ENCODE results near the gene NCF4.

The NCF4 gene

GRCh38 chr22:36864454-36865215 lies 3.8 kb downstream of the NCF4 start:
- DNase-seq (ENCODE audit: low read depth), result no peak

- no peak for DNase-seq (ENCODE audit: low read depth)
These were observed 4.5 kb downstream of the NCF4 start for GRCh38 chr22:36865346-36865745.

- no peak for DNase-seq (ENCODE audit: low read depth)
These were observed 6.9 kb downstream of the NCF4 start for GRCh38 chr22:36867695-36868094.

DNA sequence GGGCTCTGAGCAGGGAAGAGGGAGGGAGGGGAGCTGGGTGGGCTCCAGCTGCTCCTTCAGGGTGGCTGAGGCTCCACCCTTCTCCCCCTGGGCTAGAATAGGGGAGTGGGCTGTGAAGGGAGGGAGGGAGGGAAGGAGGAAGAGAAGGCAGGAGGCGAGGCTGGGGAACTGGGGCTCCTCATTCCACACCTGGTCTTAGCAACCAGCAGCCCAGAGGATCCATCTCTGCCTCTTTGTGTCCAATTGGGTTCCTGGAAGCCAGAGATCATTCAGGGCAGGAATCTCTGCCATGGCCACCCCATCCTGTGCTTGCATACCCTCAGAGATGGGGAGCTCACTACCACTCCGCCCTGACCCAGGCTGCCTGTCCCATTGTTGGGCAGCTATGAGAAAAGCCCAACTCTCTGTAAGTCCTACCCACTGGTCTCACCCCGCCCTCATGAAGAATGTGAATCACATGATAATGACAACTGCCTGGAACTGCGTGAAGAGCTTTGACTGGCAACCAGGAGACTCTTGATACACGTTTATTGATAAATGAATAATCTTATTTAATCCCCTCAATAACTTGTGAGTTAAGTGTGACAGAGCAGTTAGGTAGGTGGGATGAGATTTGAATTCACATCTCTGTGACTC lies 7.9 kb downstream of the NCF4 start:
- DNase-seq (ENCODE audit: low read depth), result no peak

GRCh38 chr22:36870250-36870649 lies 9.4 kb downstream of the NCF4 start:
- DNase-seq (ENCODE audit: low read depth), result no peak

- DNase-seq (ENCODE audit: low read depth), result no peak
These were observed 10.9 kb downstream of the NCF4 start for GRCh38 chr22:36871669-36872081.

GRCh38 chr22:36872084-36872483 lies 11.3 kb downstream of the NCF4 start:
- no peak for DNase-seq (ENCODE audit: low read depth)

- DNase-seq (ENCODE audit: low read depth), result no peak
These were observed 12.2 kb downstream of the NCF4 start for GRCh38 chr22:36872866-36873498.

DNA sequence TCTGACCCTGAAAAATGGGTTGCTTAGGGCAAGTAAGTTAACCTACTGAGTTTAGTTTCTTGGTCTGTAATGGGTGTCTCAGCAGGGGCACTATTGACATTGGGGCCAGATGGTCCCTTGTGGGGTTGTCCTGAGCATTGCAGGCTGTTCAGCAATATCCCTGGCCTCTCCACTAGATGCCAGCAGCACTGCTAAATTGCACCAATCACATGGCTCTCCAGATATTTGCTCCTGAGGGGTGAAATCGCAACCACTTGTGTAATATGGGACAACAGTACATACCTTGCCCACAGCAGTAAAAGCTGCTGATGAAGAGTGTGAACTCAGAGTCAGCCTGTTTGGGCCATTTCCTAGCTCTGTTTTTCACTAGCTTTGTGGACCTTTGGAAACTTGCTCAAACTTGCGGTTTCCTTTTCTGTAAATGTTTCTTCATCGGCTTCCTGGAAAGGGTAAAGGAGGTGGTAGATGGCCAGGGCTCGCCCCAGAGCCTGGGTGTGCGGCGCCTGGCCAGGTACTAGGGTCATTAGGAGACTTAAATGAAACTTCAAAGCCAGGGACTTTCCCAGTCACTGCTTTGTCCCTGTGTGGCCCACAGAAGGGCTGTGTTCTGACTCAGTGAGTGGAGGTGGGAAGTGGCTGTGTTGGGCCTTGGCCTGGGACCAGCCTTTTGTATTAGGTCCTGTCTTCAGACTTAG lies 13.0 kb downstream of the NCF4 start:
- no peak for DNase-seq (ENCODE audit: low read depth)

GRCh38 chr22:36874309-36874696 lies 13.5 kb downstream of the NCF4 start:
- DNase-seq (ENCODE audit: low read depth), result no peak

GRCh38 chr22:36874736-36875135 lies 13.9 kb downstream of the NCF4 start:
- DNase-seq (ENCODE audit: low read depth), result no peak

GRCh38 chr22:36875741-36876140 lies 14.9 kb downstream of the NCF4 start:
- DNase-seq (ENCODE audit: low read depth), result no peak

DNA sequence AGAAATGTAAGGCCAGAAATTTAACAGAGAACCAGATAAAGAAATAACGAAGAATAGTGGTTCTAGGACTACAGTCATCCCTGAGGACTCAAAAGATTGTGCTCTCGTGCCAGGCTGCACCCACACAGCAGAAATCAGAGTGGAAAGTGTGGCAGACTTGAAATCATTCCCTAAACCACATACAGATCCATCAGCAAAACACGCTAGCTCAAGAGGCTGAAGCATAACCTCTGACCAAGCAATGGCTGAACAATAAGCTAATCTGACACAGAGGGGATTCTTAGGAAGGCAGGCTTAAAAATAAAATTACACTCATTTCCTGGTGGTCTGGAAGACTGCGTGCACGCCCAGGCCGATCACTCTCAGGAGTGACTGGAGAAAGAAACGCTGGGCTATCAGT lies 19.0 kb downstream of the NCF4 start:
- DNase-seq (ENCODE audit: low read depth), result no peak

- no peak for DNase-seq (ENCODE audit: low read depth)
These were observed 20.9 kb downstream of the NCF4 start for GRCh38 chr22:36881504-36882245.

- DNase-seq (ENCODE audit: low read depth), result no peak
These were observed 23.7 kb downstream of the NCF4 start for GRCh38 chr22:36884349-36885158.

- no peak for DNase-seq (ENCODE audit: low read depth)
These were observed 24.7 kb downstream of the NCF4 start for GRCh38 chr22:36885474-36885873.

DNA sequence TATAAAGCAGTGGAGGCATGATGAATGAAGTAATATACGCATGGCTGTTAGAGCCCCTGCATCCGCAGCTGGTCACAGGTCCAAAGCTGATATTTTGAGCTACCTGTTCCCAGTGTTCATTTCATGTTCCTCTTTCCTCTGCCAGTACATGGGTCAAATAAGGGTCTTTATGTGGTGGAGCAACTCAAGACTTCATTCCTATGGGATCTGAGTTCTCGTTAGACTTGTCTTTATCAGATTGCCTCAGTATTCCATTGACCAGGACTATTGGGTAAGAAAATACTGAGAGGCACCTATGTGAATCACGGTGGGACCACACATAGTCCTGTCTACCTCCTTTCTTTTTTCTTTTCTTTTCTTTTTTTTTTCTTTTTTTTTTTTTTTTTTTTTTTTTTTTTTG lies 25.2 kb downstream of the NCF4 start:
- no peak for DNase-seq (ENCODE audit: low read depth)

- no peak for DNase-seq (ENCODE audit: low read depth)
These were observed 26.4 kb downstream of the NCF4 start for GRCh38 chr22:36887162-36887561.

GRCh38 chr22:36891646-36892045 lies 30.8 kb downstream of the NCF4 start:
- no peak for DNase-seq (ENCODE audit: low read depth)

DNA sequence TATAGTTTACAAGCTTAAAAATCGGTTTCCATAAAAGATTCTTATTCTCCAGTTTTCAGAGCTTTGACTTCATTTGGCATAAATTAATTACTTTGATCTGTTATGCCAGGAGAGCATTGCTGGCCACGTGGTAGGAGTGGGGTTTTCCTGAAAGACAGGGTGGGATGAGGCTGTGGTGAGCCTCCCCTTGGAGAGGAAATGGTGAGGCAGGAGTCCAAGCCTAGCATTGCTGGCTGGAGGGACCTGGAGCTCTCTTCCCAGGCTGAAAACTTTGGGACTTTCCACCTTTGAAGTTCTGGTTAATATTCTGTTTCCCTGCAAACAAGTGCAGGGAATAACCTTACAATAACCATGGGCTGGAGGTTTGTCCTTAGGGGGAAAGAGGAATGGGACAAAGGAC lies 31.5 kb downstream of the NCF4 start:
- DNase-seq (ENCODE audit: low read depth), result no peak

DNA sequence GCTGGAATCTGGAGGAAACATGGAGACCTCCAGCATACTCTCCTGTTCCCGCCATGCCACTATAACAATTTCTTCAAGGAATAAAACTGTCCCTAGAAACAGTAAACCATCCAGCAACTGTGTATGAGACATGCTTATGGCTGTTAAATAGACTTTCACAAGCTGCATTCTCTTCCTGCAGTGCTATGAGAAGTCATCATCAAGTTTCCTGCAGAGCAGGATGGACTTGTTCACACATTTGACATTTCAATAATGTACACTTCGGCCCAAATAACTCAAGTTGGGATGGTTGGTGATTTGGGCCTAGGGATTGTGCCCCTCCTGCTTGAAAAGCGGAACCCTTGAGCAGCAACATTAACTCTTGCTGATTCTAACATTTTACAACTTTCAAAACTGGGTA lies 32.5 kb downstream of the NCF4 start:
- DNase-seq (ENCODE audit: low read depth), result no peak

Data from stimulated activated CD8-positive, alpha-beta memory T cell treated with anti-CD3 and anti-CD28 coated beads, Interleukin-12 subunit alpha, Interleukin-12 subunit beta, amount 100 ng/mL, for 4 hours (primary cell).